NT2/D1 (cell line): ENCODE results near the gene PIM1.
"Not testable (repeated sequence)": the region's sequence is repeated elsewhere in the genome, so short reads cannot be mapped to it uniquely, and the experiment has no call there.

Experiments
- DNase-seq: peaks from one replicate; pipeline ENCODE4 v3.0.0-alpha.2; 2011; ENCODE audit warnings: low read depth, low spot score
- H3K27me3 ChIP-seq: 2 replicates; pipeline ENCODE4 v1.6.0; 2011; ENCODE audit warnings: mild to moderate bottlenecking; ENCODE audit not compliant: insufficient read length, insufficient read depth
- H3K36me3 ChIP-seq: 2 replicates; pipeline ENCODE4 v1.6.1; 2011; ENCODE audit warnings: mild to moderate bottlenecking, low read length, mixed read lengths; ENCODE audit not compliant: insufficient read depth, insufficient read length
- H3K4me1 ChIP-seq: 2 replicates; pipeline ENCODE4 v1.5.1; 2011; ENCODE audit not compliant: insufficient read depth, insufficient read length
- H3K4me3 ChIP-seq: 2 replicates; pipeline ENCODE4 v1.5.1; 2011; ENCODE audit warnings: low read depth; ENCODE audit not compliant: insufficient read length
- H3K9ac ChIP-seq: 2 replicates; pipeline ENCODE4 v1.6.0; 2011; ENCODE audit warnings: low read depth; ENCODE audit not compliant: insufficient read length
- H3K9me3 ChIP-seq: 2 replicates; pipeline ENCODE4 v1.5.1; 2011; ENCODE audit warnings: mild to moderate bottlenecking, low read length; ENCODE audit not compliant: insufficient read depth
- SUZ12 ChIP-seq: IDR thresholded peaks from 2 replicates; pipeline ENCODE4 v1.6.1; 2011; ENCODE audit not compliant: insufficient read length, insufficient read depth; ENCODE audit errors: extremely low read depth
- YY1 ChIP-seq: IDR thresholded peaks from 2 replicates; pipeline ENCODE4 v1.6.1; 2011; ENCODE audit not compliant: insufficient read length, insufficient read depth
- ZNF274 ChIP-seq: IDR thresholded peaks from 2 replicates; pipeline ENCODE4 v1.6.1; 2011; ENCODE audit warnings: mild to moderate bottlenecking, low read depth, low read length

Gene PIM1

GRCh38 chr6:37182736-37183590 lies 13.0 kb downstream of the PIM1 start:
- no peak for DNase-seq
- TF ChIP-seq YY1, result no peak
- TF ChIP-seq ZNF274, result no peak
- no peak for TF ChIP-seq SUZ12
- Histone ChIP-seq H3K9ac (no peak overlapping the region), H3K4me1 (no peaks in the 10 kb centered on the region), H3K9me3 (no peaks in the 10 kb centered on the region), H3K4me3 (no peak overlapping the region), H3K27me3 (no peaks in the 10 kb centered on the region), H3K36me3 (no peaks in the 10 kb centered on the region)

GRCh38 chr6:37185949-37186720 lies 16.2 kb downstream of the PIM1 start:
- not testable (repeated sequence) for H3K36me3 ChIP-seq, H3K9me3 ChIP-seq, DNase-seq, H3K27me3 ChIP-seq, H3K4me3 ChIP-seq, H3K4me1 ChIP-seq, H3K9ac ChIP-seq

GRCh38 chr6:37187321-37188022 lies 17.5 kb downstream of the PIM1 start:
- Histone ChIP-seq H3K9ac (peak overlapping the region; percentile 24), H3K36me3 (no peaks in the 10 kb centered on the region), H3K4me3 (no peak overlapping the region), H3K4me1 (no peaks in the 10 kb centered on the region), H3K27me3 (no peaks in the 10 kb centered on the region), H3K9me3 (no peaks in the 10 kb centered on the region)
- TF ChIP-seq SUZ12, result no peak
- no peak for DNase-seq

- Histone ChIP-seq H3K4me1 (no peaks in the 10 kb centered on the region), H3K9ac (no peak overlapping the region), H3K27me3 (no peaks in the 10 kb centered on the region), H3K36me3 (no peaks in the 10 kb centered on the region), H3K4me3 (no peak overlapping the region), H3K9me3 (no peaks in the 10 kb centered on the region)
- DNase-seq, result no peak
- TF ChIP-seq SUZ12 (no peak), ZNF274 (no peak), YY1 (no peak)
These were observed 19.1 kb downstream of the PIM1 start for GRCh38 chr6:37188962-37189510.

GRCh38 chr6:37190159-37190535 lies 20.2 kb downstream of the PIM1 start:
- no peaks in the 10 kb centered on the region for H3K36me3 ChIP-seq
- DNase-seq, result no peak
- TF ChIP-seq ZNF274, result no peak
- no peak for TF ChIP-seq SUZ12
- TF ChIP-seq YY1, result no peak
- H3K4me1 ChIP-seq, result no peaks in the 10 kb centered on the region
- H3K9ac ChIP-seq, result no peak overlapping the region
- no peaks in the 10 kb centered on the region for H3K9me3 ChIP-seq
- no peak overlapping the region for H3K4me3 ChIP-seq
- no peaks in the 10 kb centered on the region for H3K27me3 ChIP-seq

GRCh38 chr6:37192666-37193065 lies 22.7 kb downstream of the PIM1 start:
- no peak for DNase-seq
- TF ChIP-seq YY1 (no peak), SUZ12 (no peak), ZNF274 (no peak)
- Histone ChIP-seq H3K9me3 (no peaks in the 10 kb centered on the region), H3K9ac (no peak overlapping the region), H3K36me3 (no peaks in the 10 kb centered on the region), H3K27me3 (no peaks in the 10 kb centered on the region), H3K4me1 (no peaks in the 10 kb centered on the region), H3K4me3 (no peak overlapping the region)

GRCh38 chr6:37194886-37195285 lies 24.9 kb downstream of the PIM1 start:
- H3K4me1 ChIP-seq, result not testable (repeated sequence)

GRCh38 chr6:37196451-37196850 lies 26.5 kb downstream of the PIM1 start:
- H3K4me1 ChIP-seq, H3K9ac ChIP-seq, H3K27me3 ChIP-seq, DNase-seq, H3K36me3 ChIP-seq, H3K9me3 ChIP-seq, H3K4me3 ChIP-seq: not testable (repeated sequence)

More at GRCh38 chr6:37194886-37195285, 24.9 kb downstream of the PIM1 start:
- H3K9ac ChIP-seq, DNase-seq, H3K4me3 ChIP-seq, H3K27me3 ChIP-seq, H3K36me3 ChIP-seq, H3K9me3 ChIP-seq: not testable (repeated sequence)
